HCT116 (cell line): Measurements from ENCODE around the gene TRDMT1. TPM values are rescaled to one million over a fixed set of nuclear protein-coding genes. Genes with fewer than 3 reads are reported as not detected.

Experiments
- ATAC-seq: fragments of 200-7000 bp; cut with Tn5 transposase; 2 replicates; pipeline ENCODE4 v1.9.1; 2020; ENCODE audit warnings: mild to moderate bottlenecking, moderate library complexity
- BruUV-seq: library from RNA; stranded (reverse); fragments of 400-500 nt; replicated peaks from 2 replicates; lab custom pipeline; 2021; lab: Mats Ljungman, UMichigan
- CTCF ChIA-PET: fragments of 300-600 bp; sonication (Branson Sonifier 250); formaldehyde crosslinking; loops from one replicate; lab custom pipeline; 2021; ENCODE audit warnings: antibody characterized with exemption; lab: Charles Lee
- POLR2A ChIA-PET: fragments of 300-600, 350-600 bp; sonication (Branson Sonifier 250); formaldehyde crosslinking; loops from one replicate; lab custom pipeline; 2021; ENCODE audit warnings: antibody characterized with exemption; lab: Charles Lee
- RAD21 ChIA-PET, 2 experiments: fragments of 300-600 bp; sonication (Branson Sonifier 250); formaldehyde crosslinking; loops; one replicate each; lab custom pipeline; 2023; ENCODE audit warnings: low total read pairs in 2 of 2; ENCODE audit not compliant: uncharacterized antibody in 2 of 2, unreplicated experiment in 2 of 2, low non-redundant PET in 1 of 2; lab: Charles Lee
- DNase-seq: peaks from one replicate; pipeline ENCODE4 v3.0.0-alpha.2; 2010; ENCODE audit warnings: low read depth, low spot score
- H2AFZ ChIP-seq: fragments of 200-600 bp; shearing (Covaris generic), sonication (generic); 2 replicates; pipeline ENCODE4 v1.6.1; 2017; ENCODE audit warnings: low read depth, mixed run types, mixed read lengths, antibody characterized with exemption, low read length; ENCODE audit not compliant: poor library complexity, severe bottlenecking
- H3K27ac ChIP-seq: 2 replicates; pipeline ENCODE4 v1.5.1; 2012; ENCODE audit warnings: low read depth, low read length
- H3K27me3 ChIP-seq: fragments of 200-600 bp; sonication (generic); 2 replicates; pipeline ENCODE4 v1.6.1; 2016; ENCODE audit warnings: mixed run types, low read length, mixed read lengths; ENCODE audit not compliant: insufficient read depth
- H3K36me3 ChIP-seq, 2 experiments: fragments of 200-500 bp in 1 of 2; fragments of 200-600 bp in 1 of 2; sonication (Bioruptor generic) in 1 of 2; sonication (generic) in 1 of 2; 2 replicates each; pipeline versions ENCODE4 v1.5.1 to v1.6.1; 2014 to 2016; ENCODE audit warnings: low read length in 2 of 2, inconsistent platforms in 1 of 2, mixed read lengths in 1 of 2, mixed run types in 1 of 2; ENCODE audit not compliant: insufficient read depth in 2 of 2, control insufficient read depth in 1 of 2
- H3K4me1 ChIP-seq, 2 experiments: fragments of 200-600 bp in 1 of 2; sonication (generic) in 1 of 2; 2 replicates each; pipeline versions ENCODE4 v1.5.1 to v1.6.1; 2012 to 2017; ENCODE audit warnings: low read length in 2 of 2, inconsistent platforms in 1 of 2, mild to moderate bottlenecking in 1 of 2, mixed read lengths in 1 of 2, mixed run types in 1 of 2, moderate library complexity in 1 of 2; ENCODE audit not compliant: insufficient read depth in 2 of 2, control insufficient read depth in 1 of 2
- H3K4me2 ChIP-seq: fragments of 200-600 bp; sonication (generic); 2 replicates; pipeline ENCODE4 v1.6.1; 2017; ENCODE audit warnings: mixed run types, low read length, mixed read lengths
- H3K4me3 ChIP-seq, 2 experiments: fragments of 200-600 bp in 1 of 2; sonication (generic) in 1 of 2; replicated peaks in 1 of 2; 2 replicates each; pipeline ENCODE4 v1.5.1; 2011 to 2016; ENCODE audit warnings: low read length in 2 of 2, control low read depth in 1 of 2, low read depth in 1 of 2, mild to moderate bottlenecking in 1 of 2, mixed read lengths in 1 of 2, mixed run types in 1 of 2
- H3K79me2 ChIP-seq: fragments of 200-600 bp; sonication (generic); 2 replicates; pipeline ENCODE4 v1.6.1; 2017; ENCODE audit warnings: mild to moderate bottlenecking, mixed run types, low read length, moderate library complexity, mixed read lengths; ENCODE audit not compliant: insufficient read depth
- H3K9ac ChIP-seq: fragments of 200-600 bp; sonication (generic); 2 replicates; pipeline ENCODE4 v1.6.1; 2016; ENCODE audit warnings: low read length, mixed read lengths
- H3K9me2 ChIP-seq: fragments of 200-600 bp; sonication (generic), shearing (Covaris generic); 2 replicates; pipeline ENCODE4 v1.6.1; 2017; ENCODE audit warnings: mixed run types, mild to moderate bottlenecking, moderate library complexity; ENCODE audit not compliant: insufficient read depth
- H3K9me3 ChIP-seq, 2 experiments: fragments of 200-500 bp in 1 of 2; fragments of 200-600 bp in 1 of 2; sonication (Bioruptor generic) in 1 of 2; sonication (generic) in 1 of 2; 2 replicates each; pipeline ENCODE4 v1.6.1; 2014 to 2017; ENCODE audit warnings: low read length in 2 of 2, mixed read lengths in 2 of 2, inconsistent platforms in 1 of 2, low read depth in 1 of 2, mild to moderate bottlenecking in 1 of 2, mixed run types in 1 of 2, moderate library complexity in 1 of 2; ENCODE audit not compliant: control insufficient read depth in 1 of 2, insufficient read depth in 1 of 2
- H4K20me1 ChIP-seq: fragments of 200-600 bp; sonication (generic), shearing (Covaris generic); 2 replicates; pipeline ENCODE4 v1.6.1; 2017; ENCODE audit warnings: mixed run types, mild to moderate bottlenecking, moderate library complexity; ENCODE audit not compliant: insufficient read depth
- CBX3 ChIP-seq: IDR thresholded peaks from 2 replicates; pipeline ENCODE4 v1.6.1; 2012; ENCODE audit warnings: low read depth
- CEBPB ChIP-seq: IDR thresholded peaks from 2 replicates; pipeline ENCODE4 v1.6.1; 2012; ENCODE audit warnings: low read depth
- EGR1 ChIP-seq: IDR thresholded peaks from 2 replicates; pipeline ENCODE4 v1.6.1; 2012; ENCODE audit warnings: low read depth
- EZH2 ChIP-seq: fragments of 200-600 bp; sonication (generic); IDR thresholded peaks from 2 replicates; pipeline ENCODE4 v1.6.1; 2017; ENCODE audit warnings: antibody characterized with exemption, mixed run types
- EZH2phosphoT487 ChIP-seq: fragments of 200-600 bp; IDR thresholded peaks from 2 replicates; pipeline ENCODE4 v1.6.1; 2018; ENCODE audit warnings: antibody characterized with exemption, borderline replicate concordance
- FOSL1 ChIP-seq: IDR thresholded peaks from 2 replicates; pipeline ENCODE4 v1.6.1; 2012; ENCODE audit warnings: low read depth
- JUND ChIP-seq: IDR thresholded peaks from 2 replicates; pipeline ENCODE4 v1.6.1; 2012
- POLR2A ChIP-seq: IDR thresholded peaks from 2 replicates; pipeline ENCODE4 v1.7.0; 2011; ENCODE audit warnings: borderline replicate concordance; ENCODE audit not compliant: insufficient read depth, insufficient read length; ENCODE audit errors: extremely low read depth
- POLR2AphosphoS5 ChIP-seq: IDR thresholded peaks from 2 replicates; pipeline ENCODE4 v1.6.1; 2011; ENCODE audit warnings: mild to moderate bottlenecking, low read depth, low read length, moderate library complexity
- RAD21 ChIP-seq: IDR thresholded peaks from 2 replicates; pipeline ENCODE4 v1.6.1; 2012; ENCODE audit warnings: low read depth, mild to moderate bottlenecking
- SIN3A ChIP-seq: IDR thresholded peaks from 2 replicates; pipeline ENCODE4 v1.6.1; 2012; ENCODE audit warnings: low read depth
- SP1 ChIP-seq: IDR thresholded peaks from 2 replicates; pipeline ENCODE4 v1.6.1; 2012; ENCODE audit warnings: low read depth
- ZNF274 ChIP-seq: fragments of 200-500 bp; sonication (Bioruptor generic); IDR thresholded peaks from 2 replicates; pipeline ENCODE4 v1.6.1; 2014; ENCODE audit warnings: mild to moderate bottlenecking, low read depth, low read length, inconsistent platforms
- intact Hi-C: fragments of 100-400 bp; cut with micrococcal nuclease; formaldehyde crosslinking; loops from 2 replicates; pipeline ENCODE4 v1.10.0; 2022
- total RNA-seq: library from RNA; stranded (reverse); gene quantifications from one replicate; pipeline ENCODE4 v1.2.1, GENCODE V29; 2021; ENCODE audit not compliant: unreplicated experiment
- TF ChIP-seq, protein P1 (sequence below): IDR thresholded peaks from 2 replicates; pipeline ENCODE4 v1.6.1; 2012
- TF ChIP-seq, protein P2 (sequence below): IDR thresholded peaks from 2 replicates; pipeline ENCODE4 v1.6.1; 2012
- TF ChIP-seq, protein P3 (sequence below): IDR thresholded peaks from 2 replicates; pipeline ENCODE4 v1.6.1; 2011; ENCODE audit warnings: mild to moderate bottlenecking, low read length, moderate library complexity; ENCODE audit not compliant: insufficient replicate concordance; ENCODE audit errors: extremely low read depth
- TF ChIP-seq, protein P4 (sequence below), 3 experiments: fragments of 200-600 bp in 1 of 3; sonication (generic) in 1 of 3; IDR thresholded peaks in 2 of 3; conservative IDR thresholded peaks in 1 of 3; 2 replicates each; pipeline ENCODE4 v1.5.1; 2012 to 2017; ENCODE audit warnings: low read depth in 2 of 3, low read length in 2 of 3, antibody characterized with exemption in 1 of 3, borderline replicate concordance in 1 of 3, control low read depth in 1 of 3, mild to moderate bottlenecking in 1 of 3, mixed read lengths in 1 of 3, mixed run types in 1 of 3, moderate library complexity in 1 of 3; ENCODE audit not compliant: insufficient read depth in 1 of 3

TRDMT1 gene
- total RNA-seq, 1 experiment from 2014 or later: 8.6 TPM

DNA sequence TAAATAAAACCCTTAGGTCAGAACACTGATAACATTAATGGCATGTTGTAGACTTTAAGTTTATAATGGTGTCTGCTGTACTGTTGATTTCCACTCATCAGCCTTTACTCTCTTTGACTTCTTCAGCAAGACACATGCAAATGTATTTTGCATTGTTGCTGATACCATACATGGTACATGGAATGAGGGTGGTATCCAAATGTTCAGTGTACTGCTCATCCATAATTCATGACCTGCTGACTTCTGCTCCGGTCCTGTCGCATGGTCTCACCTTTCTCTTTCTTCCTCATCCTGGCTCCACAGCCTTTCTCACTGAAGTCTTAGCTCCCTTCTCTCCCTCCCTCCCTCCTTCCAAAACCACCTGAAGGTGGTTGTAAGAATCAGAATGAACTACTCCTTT, 67.2 kb downstream of the TRDMT1 start:
- CTCF ChIA-PET: no interaction called here
- H2AFZ ChIP-seq: no peak overlapping the region
- RAD21 ChIA-PET: no interaction called here
- H3K4me2 ChIP-seq: no peak overlapping the region
- no peak for ATAC-seq
- intact Hi-C loops: no loop called here
- no peak overlapping the region for H3K9ac ChIP-seq
- no peak overlapping the region for H3K4me3 ChIP-seq
- no peak for DNase-seq
- H3K36me3 ChIP-seq: no peaks in the 10 kb centered on the region
- TF ChIP-seq, protein P1, sequence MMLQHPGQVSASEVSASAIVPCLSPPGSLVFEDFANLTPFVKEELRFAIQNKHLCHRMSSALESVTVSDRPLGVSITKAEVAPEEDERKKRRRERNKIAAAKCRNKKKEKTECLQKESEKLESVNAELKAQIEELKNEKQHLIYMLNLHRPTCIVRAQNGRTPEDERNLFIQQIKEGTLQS: no peak
- TF ChIP-seq SP1 (no peak), CEBPB (no peak), ZNF274 (no peak), FOSL1 (no peak), EZH2 (no peak), JUND (no peak), POLR2AphosphoS5 (no peak), CBX3 (no peak), EZH2phosphoT487 (no peak), SIN3A (no peak), RAD21 (no peak), POLR2A (no peak), EGR1 (no peak)
- TF ChIP-seq, protein P2, sequence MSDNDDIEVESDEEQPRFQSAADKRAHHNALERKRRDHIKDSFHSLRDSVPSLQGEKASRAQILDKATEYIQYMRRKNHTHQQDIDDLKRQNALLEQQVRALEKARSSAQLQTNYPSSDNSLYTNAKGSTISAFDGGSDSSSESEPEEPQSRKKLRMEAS: no peak
- TF ChIP-seq, protein P3, sequence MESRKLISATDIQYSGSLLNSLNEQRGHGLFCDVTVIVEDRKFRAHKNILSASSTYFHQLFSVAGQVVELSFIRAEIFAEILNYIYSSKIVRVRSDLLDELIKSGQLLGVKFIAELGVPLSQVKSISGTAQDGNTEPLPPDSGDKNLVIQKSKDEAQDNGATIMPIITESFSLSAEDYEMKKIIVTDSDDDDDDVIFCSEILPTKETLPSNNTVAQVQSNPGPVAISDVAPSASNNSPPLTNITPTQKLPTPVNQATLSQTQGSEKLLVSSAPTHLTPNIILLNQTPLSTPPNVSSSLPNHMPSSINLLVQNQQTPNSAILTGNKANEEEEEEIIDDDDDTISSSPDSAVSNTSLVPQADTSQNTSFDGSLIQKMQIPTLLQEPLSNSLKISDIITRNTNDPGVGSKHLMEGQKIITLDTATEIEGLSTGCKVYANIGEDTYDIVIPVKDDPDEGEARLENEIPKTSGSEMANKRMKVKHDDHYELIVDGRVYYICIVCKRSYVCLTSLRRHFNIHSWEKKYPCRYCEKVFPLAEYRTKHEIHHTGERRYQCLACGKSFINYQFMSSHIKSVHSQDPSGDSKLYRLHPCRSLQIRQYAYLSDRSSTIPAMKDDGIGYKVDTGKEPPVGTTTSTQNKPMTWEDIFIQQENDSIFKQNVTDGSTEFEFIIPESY: no peak
- TF ChIP-seq, protein P4, sequence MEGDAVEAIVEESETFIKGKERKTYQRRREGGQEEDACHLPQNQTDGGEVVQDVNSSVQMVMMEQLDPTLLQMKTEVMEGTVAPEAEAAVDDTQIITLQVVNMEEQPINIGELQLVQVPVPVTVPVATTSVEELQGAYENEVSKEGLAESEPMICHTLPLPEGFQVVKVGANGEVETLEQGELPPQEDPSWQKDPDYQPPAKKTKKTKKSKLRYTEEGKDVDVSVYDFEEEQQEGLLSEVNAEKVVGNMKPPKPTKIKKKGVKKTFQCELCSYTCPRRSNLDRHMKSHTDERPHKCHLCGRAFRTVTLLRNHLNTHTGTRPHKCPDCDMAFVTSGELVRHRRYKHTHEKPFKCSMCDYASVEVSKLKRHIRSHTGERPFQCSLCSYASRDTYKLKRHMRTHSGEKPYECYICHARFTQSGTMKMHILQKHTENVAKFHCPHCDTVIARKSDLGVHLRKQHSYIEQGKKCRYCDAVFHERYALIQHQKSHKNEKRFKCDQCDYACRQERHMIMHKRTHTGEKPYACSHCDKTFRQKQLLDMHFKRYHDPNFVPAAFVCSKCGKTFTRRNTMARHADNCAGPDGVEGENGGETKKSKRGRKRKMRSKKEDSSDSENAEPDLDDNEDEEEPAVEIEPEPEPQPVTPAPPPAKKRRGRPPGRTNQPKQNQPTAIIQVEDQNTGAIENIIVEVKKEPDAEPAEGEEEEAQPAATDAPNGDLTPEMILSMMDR (IDR thresholded peaks at IDR 0.05 in 2 of 3, conservative IDR thresholded peaks at IDR 0.05 in 1 of 3; ENCODE audit: borderline replicate concordance in 1 of 3, insufficient read depth in 1 of 3, low read depth in 2 of 3, low read length in 2 of 3): no peak
- BruUV-seq: no TSS peak
- POLR2A ChIA-PET: no interaction called here
- no peaks in the 10 kb centered on the region for H3K79me2 ChIP-seq
- H3K4me1 ChIP-seq: no peaks in the 10 kb centered on the region; a peak in 1 of 4 replicates
- H3K27ac ChIP-seq: no peak overlapping the region
- H3K9me3 ChIP-seq: no peaks in the 10 kb centered on the region
- no peaks in the 10 kb centered on the region for H3K9me2 ChIP-seq
- H4K20me1 ChIP-seq: no peaks in the 10 kb centered on the region
- H3K27me3 ChIP-seq: no peaks in the 10 kb centered on the region
